ENCODE results near the gene ITGA3.
A peak's percentile ranks its signal among the peaks of the same experiment; 100 is the strongest.

Gene ITGA3

DNA sequence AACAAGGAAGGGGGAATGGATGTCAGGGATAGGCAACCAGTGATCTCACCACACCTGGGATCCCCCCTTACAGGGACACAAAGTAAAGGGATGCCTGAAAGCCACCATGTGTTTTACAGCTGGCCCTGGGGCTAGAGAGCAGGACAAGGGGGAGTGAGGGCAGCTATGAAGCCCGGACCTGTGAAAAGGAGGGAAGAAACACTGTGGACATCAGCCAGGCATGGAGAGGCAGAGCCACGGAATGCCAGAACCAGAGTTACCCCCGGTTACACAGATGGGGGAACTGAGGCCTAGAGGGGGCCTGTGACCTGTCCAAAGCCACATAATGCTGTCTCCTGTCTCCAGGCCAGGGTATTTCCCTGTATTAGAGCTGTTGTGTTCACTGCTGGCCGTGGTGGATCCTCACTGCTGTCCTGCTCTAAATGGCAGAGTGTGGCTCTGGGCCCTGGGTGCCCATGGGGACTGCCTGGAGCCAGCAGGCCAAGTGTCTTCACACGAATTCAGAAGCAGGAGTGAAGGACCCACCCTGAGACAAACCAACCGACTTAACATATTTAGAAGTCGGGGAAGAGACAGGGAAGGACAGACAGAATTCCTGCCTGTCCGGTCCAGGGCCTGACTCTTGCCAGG is 29.7 kb upstream of the ITGA3 start:
- TF ChIP-seq CREB1 (IDR thresholded peaks at IDR 0.05; ENCODE audit: low read depth) (no peak), EP300 (IDR thresholded peaks at IDR 0.05; ENCODE audit: borderline replicate concordance) (0 out of 2 replicates have a peak, but pooled peaks have one; percentile 7)

DNA sequence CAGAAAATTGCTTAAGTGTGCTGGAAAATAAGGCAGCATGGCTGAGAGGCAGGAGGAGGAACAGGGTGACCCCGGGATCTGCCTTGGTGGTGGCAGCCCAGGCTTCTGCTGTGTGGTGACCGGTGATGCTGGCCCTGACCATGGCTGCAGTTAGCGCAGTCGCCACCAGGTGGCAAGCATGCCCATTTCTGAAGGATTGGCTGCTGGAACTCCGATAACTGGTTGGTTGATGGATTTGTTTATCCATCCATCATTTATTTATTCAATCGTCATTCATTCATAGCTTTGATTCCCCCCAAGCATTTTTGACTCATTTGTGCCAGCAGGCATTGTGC is 29.1 kb upstream of the ITGA3 start:
- TF ChIP-seq TAF1 (IDR thresholded peaks at IDR 0.05; ENCODE audit: low read depth), result no peak
- TF ChIP-seq, protein P1, sequence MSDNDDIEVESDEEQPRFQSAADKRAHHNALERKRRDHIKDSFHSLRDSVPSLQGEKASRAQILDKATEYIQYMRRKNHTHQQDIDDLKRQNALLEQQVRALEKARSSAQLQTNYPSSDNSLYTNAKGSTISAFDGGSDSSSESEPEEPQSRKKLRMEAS (IDR thresholded peaks at IDR 0.05), result peak; percentile 35; the same call in 1 of the 2 replicates
- TF ChIP-seq EP300 (IDR thresholded peaks at IDR 0.05; ENCODE audit: borderline replicate concordance), result no peak; the same call in 1 of the 2 replicates
- no peak for TF ChIP-seq NFIC (IDR thresholded peaks at IDR 0.05)
- no peak for TF ChIP-seq CREB1 (IDR thresholded peaks at IDR 0.05; ENCODE audit: low read depth)
- peak; percentile 93 for TF ChIP-seq RAD21 (IDR thresholded peaks at IDR 0.05; ENCODE audit: low read depth)
- no peak for TF ChIP-seq ZBTB7A (IDR thresholded peaks at IDR 0.05; ENCODE audit: low read depth)
- no peak for TF ChIP-seq EGR1 (IDR thresholded peaks at IDR 0.05)
- no peak for TF ChIP-seq TEAD4 (IDR thresholded peaks at IDR 0.05)
- TF ChIP-seq TCF12 (IDR thresholded peaks at IDR 0.05; ENCODE audit: low read depth), result no peak

GRCh38 chr17:50027172-50027880 is 28.6 kb upstream of the ITGA3 start:
- 0 out of 2 replicates have a peak, but pooled peaks have one; percentile 68 for TF ChIP-seq EP300 (IDR thresholded peaks at IDR 0.05; ENCODE audit: borderline replicate concordance)
- no peak for TF ChIP-seq FOXM1 (IDR thresholded peaks at IDR 0.05; ENCODE audit: borderline replicate concordance, low read depth)
- TF ChIP-seq NFIC (IDR thresholded peaks at IDR 0.05), result peak; percentile 85
- TF ChIP-seq TEAD4 (IDR thresholded peaks at IDR 0.05), result peak; percentile 67
- peak; percentile 24; the same call in 1 of the 2 replicates for TF ChIP-seq ZBTB7A (IDR thresholded peaks at IDR 0.05; ENCODE audit: low read depth)
- TF ChIP-seq, protein P2, sequence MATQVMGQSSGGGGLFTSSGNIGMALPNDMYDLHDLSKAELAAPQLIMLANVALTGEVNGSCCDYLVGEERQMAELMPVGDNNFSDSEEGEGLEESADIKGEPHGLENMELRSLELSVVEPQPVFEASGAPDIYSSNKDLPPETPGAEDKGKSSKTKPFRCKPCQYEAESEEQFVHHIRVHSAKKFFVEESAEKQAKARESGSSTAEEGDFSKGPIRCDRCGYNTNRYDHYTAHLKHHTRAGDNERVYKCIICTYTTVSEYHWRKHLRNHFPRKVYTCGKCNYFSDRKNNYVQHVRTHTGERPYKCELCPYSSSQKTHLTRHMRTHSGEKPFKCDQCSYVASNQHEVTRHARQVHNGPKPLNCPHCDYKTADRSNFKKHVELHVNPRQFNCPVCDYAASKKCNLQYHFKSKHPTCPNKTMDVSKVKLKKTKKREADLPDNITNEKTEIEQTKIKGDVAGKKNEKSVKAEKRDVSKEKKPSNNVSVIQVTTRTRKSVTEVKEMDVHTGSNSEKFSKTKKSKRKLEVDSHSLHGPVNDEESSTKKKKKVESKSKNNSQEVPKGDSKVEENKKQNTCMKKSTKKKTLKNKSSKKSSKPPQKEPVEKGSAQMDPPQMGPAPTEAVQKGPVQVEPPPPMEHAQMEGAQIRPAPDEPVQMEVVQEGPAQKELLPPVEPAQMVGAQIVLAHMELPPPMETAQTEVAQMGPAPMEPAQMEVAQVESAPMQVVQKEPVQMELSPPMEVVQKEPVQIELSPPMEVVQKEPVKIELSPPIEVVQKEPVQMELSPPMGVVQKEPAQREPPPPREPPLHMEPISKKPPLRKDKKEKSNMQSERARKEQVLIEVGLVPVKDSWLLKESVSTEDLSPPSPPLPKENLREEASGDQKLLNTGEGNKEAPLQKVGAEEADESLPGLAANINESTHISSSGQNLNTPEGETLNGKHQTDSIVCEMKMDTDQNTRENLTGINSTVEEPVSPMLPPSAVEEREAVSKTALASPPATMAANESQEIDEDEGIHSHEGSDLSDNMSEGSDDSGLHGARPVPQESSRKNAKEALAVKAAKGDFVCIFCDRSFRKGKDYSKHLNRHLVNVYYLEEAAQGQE (IDR thresholded peaks at IDR 0.05; ENCODE audit: low read depth), result no peak
- no peak for TF ChIP-seq CREB1 (IDR thresholded peaks at IDR 0.05; ENCODE audit: low read depth)
- TF ChIP-seq YY1 (IDR thresholded peaks at IDR 0.05; ENCODE audit: low read depth), result peak; percentile 63
- TF ChIP-seq, protein P1 (IDR thresholded peaks at IDR 0.05), result no peak; the same call in 1 of the 2 replicates
- TF ChIP-seq USF1 (IDR thresholded peaks at IDR 0.05), result peak; percentile 69; the same call in 1 of the 2 replicates
- no peak for TF ChIP-seq CEBPB (IDR thresholded peaks at IDR 0.05)
- no peak for TF ChIP-seq EGR1 (IDR thresholded peaks at IDR 0.05)
- TF ChIP-seq TCF12 (IDR thresholded peaks at IDR 0.05; ENCODE audit: low read depth), result 0 out of 2 replicates have a peak, but pooled peaks have one; percentile 27
- peak; percentile 33; the same call in 1 of the 2 replicates for TF ChIP-seq TAF1 (IDR thresholded peaks at IDR 0.05; ENCODE audit: low read depth)
- peak; percentile 14; the same call in 1 of the 2 replicates for TF ChIP-seq RAD21 (IDR thresholded peaks at IDR 0.05; ENCODE audit: low read depth)

DNA sequence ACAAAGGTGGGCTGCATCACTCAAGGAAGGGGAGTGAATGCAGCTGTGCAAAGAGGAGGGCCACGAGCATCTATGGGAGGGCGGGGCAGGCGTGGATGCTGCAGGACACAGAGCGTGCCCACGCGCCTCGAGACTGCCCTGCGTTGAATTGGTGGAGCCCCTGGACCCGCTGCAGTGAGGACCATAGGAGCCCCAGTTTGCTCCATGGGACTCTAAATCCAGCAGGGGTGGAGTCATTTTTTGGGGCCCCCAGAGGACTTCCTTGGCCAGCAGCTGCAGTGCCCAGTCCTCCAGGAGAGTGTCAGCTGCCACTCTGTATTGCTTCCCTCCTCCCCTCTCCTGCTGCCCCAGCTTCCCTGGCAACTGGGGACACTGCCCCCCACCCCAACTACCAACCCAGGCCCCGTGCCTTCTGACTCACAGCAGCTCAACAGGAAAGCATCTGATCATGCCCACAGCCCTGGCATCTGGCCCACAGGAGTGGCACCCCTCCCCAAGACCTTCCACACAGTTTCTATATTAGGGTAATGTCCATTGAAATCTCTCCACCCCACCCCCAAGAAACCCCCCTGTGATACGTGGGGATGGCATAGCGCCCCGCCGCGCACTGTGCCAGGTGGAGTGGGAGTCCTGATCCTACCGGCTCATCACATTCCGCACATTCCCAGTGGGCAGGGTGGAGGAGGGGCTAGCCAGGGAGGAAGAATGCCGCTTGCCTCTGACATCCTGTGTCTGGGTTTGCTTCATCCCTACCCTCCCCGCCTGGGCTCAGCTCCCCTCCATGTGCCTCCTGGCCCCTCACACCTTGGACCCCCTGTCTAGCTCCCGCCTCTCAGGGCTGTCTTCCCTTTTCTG is 27.8 kb upstream of the ITGA3 start:
- TF ChIP-seq USF1 (IDR thresholded peaks at IDR 0.05) (no peak), TCF12 (IDR thresholded peaks at IDR 0.05; ENCODE audit: low read depth) (peak; percentile 91), TEAD4 (IDR thresholded peaks at IDR 0.05) (peak; percentile 99), NFIC (IDR thresholded peaks at IDR 0.05) (peak; percentile 86), FOXM1 (IDR thresholded peaks at IDR 0.05; ENCODE audit: borderline replicate concordance, low read depth) (no peak), RAD21 (IDR thresholded peaks at IDR 0.05; ENCODE audit: low read depth) (peak; percentile 25; the same call in 1 of the 2 replicates), EGR1 (IDR thresholded peaks at IDR 0.05) (no peak), CREB1 (IDR thresholded peaks at IDR 0.05; ENCODE audit: low read depth) (no peak), ZBTB7A (IDR thresholded peaks at IDR 0.05; ENCODE audit: low read depth) (peak; percentile 85), EP300 (IDR thresholded peaks at IDR 0.05; ENCODE audit: borderline replicate concordance) (peak; percentile 84), CEBPB (IDR thresholded peaks at IDR 0.05) (no peak), YY1 (IDR thresholded peaks at IDR 0.05; ENCODE audit: low read depth) (no peak; the same call in 1 of the 2 replicates)
- TF ChIP-seq, protein P1 (IDR thresholded peaks at IDR 0.05), result no peak
- TF ChIP-seq, protein P2 (IDR thresholded peaks at IDR 0.05; ENCODE audit: low read depth), result no peak
